Dermis microvascular lymphatic vessel endothelial cell (primary cell): ENCODE data around the gene NR6A1. TPM values are rescaled to one million over a fixed set of nuclear protein-coding genes. Genes with fewer than 3 reads are reported as not detected.

Experiments used
- DNase-seq, 2 donors: peaks; one replicate each; pipeline versions ENCODE4 v3.0.0 to v3.0.0-alpha.2; 2010; ENCODE audit warnings: low read depth in 2 of 2
- total RNA-seq: library from RNA; depleted of rRNA; stranded (reverse); fragments of >200 nt; gene quantifications from 2 replicates; pipeline ENCODE4 v1.2.1, GENCODE V29; 2014

The NR6A1 gene
- total RNA-seq, 1 donor from 2014 or later = 0.77 TPM

DNA sequence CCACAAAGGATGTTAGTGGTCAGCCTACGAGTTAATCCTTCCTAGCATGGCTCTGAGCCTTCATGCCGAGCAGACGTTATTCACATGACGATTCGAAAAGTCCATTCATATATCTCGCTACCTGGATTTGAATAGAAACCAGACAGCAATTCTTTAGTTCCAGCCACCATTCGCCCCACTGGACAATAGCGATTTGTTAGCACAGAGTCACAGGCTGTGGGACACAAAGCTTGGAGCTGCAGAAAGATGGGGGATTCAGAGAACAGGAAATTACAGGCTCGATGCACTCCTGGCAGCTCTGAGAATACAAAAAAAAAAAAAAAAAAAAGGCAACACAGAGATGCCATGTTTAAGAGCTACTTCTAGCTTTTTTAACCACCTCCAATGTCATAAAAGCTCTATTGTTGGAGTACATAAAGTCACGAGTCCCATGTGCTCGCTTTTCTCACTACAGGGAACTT is 110.7 kb downstream of the NR6A1 start:
- DNase-seq = peak; percentile 68 to 87

DNA sequence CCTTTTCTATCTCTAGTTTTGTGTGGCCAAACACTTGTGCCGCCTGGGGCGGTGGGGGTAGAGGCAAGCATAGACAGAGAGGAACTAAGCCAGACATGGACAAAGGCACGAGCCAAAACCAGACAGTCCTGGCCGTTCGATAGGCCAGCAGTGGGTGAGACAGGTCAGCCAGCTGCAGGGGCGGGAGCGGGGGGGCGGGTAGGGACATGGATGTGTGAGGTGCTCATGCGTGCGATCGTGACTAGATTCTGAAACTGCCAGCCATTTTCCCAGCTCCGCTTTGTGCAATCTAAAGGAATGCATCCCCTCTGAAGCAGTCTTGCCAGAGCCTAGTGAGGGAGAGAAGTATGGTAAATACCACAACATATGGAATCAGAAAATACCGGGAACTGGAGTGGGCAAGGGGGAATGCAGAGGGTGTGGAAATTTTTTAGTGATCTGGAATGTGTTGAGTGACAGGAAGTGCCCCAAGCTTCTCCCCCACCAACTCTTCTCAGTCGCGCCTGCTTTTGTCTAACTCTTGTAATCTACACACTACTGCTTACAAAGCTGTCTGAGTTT is 111.9 kb downstream of the NR6A1 start:
- DNase-seq = peak; percentile 89 to 95

DNA sequence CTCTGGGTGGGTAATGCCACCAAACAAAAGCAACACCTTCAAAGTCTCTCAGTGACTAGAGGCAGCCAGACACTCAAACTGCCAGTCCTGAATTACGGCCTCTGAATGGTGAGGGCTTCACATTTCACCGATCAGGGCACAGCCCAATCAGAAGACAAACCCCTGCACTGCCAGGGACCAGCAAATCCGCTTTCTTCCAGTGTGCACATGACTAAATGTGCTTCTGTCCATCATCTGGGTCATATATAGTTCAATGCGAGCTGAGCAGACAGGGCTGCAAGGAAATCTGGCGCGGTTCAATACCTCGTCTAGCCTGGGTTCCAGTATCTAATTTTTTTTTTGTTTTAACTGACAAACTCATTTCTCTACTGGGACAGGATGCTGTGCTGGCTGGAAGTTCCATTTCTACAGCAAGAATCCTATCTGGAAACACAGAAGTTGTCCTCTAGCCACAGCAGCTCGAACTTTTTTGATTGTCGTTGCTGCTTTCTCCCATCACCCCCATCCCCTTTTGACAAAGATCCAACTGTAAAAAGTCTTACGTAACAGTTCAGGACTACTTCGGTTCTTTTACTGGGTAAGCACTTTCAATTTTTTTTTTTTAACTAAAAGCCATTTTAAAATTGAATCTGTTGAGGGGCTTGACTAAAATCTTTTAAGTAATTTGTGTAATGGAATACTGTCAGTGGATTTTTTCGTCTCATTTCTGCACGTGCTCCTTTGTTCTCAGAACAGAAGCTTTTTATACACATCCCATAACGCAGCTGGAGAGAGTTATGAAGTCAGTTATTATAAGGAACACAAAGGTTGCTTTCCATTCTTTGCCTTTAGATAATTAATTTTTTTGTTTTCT is 112.7 kb downstream of the NR6A1 start:
- DNase-seq = peak; percentile 92 to 97

DNA sequence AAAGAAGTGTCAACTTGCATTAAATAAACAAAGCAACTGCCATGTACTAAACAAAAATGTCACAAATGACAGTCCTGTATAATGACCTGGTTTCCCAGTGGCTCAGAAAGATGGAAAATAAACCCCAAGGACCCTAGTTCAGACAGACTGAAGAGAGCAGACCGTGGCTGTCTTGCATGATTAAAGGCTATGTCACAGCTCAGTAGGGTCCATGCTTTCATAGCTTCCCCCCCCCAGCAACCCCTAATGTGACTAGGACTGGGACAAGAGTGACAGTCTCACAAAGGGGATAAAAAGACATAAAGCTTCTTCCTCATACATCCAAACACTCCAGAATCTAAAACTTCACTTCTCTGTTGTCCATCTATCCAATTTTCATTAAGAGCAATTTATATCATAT is 113.6 kb downstream of the NR6A1 start:
- no peak for DNase-seq

DNA sequence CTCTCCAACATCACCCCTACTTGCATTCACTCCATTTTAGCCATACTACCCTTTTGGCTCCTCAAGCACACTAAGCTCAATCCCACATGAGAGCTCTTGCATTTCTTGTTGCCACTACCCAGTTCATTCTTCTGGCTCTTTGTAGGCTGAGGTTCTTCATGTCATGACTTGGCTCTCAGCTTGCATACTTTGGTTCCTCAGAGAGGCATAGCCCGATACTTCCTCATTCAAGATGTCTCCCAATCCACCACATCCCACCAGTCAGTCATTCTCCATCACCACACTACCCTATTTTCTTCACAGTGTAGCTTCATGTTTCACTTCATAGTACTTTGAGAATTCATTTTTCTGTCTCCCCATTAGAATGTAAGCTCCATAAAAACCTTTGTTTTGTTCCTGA is 116.7 kb downstream of the NR6A1 start:
- no peak for DNase-seq

DNA sequence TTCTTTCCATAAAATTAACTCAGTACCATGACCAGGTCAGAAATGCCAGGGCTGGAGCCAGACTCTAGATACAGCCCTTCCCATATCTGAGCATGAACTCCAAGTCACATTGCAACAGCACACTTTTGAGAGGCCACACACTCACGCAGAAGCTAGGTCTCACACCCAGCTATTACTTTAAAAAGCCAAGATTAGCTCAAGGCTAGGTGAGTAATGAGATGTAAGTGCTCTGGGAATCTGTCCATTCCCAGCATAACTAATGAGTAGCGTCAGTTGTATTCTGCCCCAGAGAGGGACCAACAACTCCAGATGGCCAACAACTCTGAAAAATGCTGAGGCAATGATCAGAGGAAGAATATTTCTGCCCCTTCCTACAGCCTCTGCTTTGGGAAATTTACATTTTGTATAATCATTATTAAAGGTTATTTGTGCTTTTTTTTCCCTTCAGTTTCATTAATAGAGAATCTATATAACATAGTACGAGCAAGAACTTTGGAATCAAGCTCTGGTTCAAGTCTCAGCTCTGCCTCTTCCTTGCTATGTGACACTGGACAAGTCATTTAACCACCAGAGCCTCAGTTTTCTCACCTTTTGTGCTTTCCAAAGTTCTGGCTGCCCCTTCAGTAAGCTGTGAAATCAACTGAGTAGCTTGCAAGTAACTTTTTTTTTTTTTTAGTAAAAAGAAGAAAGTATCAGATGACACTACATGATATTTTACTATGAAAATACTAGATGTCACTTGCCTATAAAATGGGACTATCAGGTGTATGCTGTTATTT is 118.3 kb downstream of the NR6A1 start:
- no peak for DNase-seq

DNA sequence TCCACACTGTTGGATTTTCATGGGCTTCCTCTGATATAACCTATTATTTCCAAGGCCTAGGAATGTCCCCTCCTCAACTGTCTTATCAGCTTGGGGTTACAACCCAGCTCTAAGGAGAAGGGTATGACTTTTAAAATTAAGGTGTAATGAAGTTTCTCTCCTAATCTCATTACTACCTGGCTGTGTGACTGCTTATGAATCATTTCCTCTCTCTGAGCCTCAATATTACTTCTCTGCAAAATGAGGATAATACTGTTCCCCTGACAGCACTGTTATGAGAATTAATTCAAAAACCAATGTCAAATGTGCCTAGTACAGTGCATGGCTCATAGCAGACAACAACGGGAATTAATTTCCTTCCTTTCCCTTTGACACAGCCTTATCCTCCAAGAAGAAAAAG is 118.9 kb downstream of the NR6A1 start:
- DNase-seq = no peak

DNA sequence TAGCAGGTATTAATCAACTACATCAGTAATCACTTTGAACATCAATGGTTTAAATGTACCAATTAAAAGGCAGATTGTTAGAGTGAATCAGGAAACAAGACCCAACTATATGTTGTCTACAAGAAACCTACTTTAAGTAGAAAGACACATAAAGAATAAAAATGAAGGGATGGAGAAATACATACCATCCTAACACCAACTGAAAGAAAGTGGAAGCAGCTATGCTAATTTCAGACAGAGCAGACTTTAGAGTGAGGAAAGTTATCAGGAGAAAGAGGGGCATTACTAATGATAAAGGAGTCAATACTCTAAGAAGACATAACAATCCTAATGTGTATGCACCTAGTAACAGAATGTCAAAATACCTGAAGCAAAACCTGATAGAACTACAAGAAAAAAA is 125.8 kb downstream of the NR6A1 start:
- DNase-seq = no peak

DNA sequence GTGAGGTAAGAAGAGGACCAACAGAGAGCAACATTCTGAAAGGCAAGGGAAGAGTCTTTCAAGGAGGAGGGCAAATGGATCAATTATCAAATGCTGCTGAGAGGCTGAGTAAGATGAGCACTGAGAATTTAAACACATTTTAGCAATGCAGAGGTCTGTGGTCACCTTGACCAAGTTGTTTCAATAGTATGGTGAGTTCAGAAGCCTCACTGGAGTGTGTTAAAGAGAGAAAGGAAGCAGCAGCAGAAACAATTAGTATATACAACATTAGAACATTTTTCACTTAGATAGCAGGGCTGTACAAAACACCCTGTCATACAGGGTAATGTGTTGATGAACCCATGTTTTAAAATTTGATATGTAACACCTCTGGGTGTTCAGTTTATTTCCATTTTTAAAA is 131.5 kb downstream of the NR6A1 start:
- DNase-seq = no peak

DNA sequence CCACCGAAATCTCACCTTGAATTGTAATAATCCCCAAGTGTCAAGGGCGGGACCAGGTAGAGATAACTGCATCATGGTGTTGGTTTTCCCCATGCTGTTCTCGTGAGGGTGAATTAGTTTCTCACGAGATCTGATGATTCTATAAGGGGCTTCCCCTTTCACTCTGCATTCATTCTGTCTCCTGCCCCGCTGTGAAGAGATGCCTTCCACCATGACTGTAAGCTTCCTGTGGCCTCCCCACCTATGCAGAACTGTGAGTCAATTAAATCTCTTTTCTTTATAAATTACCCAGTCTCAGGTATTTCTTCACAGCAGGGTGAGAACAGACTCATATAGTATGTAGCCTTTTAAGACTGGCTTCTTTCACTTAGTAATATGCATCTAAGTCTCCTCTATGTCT is 135.8 kb downstream of the NR6A1 start:
- no peak for DNase-seq

DNA sequence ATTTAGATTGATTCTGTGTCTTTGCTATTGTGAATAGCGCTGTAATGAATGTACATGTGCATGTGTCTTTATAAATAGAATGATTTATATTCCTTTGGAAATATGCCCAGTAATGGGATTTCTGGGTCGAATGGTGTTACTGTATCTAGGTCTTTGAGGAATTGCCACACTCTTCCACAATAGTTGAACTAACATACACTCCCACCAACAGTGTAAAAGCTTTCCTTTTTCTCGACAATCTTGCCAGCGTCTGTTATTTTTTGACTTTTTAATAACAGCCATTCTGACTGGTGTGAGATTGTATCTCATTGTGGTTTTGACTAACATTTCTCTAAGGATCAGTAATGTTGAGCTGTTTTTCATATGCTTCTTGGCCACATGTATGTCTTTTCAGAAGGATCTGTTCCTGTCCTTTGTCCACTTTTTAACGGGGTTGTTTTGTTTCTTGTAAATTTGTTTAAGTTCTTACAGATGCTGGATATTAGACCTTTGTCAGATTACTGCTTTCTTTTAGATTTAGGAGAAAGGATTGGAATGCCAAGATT is 139.0 kb downstream of the NR6A1 start:
- DNase-seq = no peak

DNA sequence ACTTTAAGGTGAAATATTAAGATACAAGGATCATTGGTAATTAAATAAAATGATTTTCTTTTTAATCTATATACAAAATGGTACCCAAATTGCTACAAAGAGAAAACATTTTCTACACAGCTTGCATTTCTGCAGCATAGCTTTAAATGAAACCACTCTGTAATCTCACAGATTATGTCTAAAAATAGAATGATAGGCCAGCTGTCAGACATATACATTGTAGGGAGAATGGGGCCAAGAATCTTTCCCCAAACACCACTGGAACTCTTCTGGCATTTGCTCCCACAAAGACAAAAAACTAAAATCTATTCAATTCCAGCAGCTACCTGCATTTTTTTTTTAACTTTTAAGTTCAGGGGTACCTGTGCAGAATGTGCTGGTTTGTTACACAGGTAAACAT is 139.8 kb downstream of the NR6A1 start:
- no peak for DNase-seq

DNA sequence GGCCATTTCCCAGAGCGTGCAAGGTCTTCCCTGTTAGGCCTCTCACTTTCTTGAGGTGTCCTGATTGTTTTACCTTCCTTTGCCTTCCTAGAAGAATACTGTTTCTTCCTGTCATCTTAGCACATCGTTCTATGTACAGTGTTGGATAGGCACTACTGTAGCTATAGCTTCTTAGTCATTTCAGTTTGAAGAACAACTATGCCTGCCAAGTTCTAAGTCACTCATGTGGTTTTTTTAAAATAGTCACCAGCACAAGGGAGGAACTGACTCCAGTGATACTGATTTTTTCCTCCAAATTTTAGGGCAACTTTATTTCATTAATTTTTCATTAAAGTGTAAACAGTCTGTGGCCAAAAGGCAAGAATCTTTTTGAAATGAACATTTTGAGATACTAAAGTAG is 141.5 kb downstream of the NR6A1 start:
- DNase-seq = no peak

DNA sequence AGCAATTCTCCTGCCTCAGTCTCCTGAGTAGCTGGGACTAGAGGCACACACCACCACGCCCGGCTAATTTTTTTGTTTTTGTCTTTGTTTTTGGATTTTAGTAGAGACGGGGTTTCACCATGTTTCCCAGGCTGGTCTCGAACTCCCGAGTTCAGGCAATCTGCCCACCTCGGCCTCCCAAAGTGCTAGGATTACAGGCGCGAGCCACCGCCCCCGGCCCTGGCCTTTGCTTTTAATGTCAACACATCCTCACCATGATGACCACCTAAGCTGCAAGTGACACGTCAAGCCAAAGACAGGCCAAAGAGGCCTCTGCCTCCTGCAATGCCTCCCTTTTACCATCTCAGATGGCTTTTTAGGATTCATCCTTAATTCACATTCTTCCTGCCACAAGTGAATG is 142.4 kb downstream of the NR6A1 start:
- DNase-seq = no peak

DNA sequence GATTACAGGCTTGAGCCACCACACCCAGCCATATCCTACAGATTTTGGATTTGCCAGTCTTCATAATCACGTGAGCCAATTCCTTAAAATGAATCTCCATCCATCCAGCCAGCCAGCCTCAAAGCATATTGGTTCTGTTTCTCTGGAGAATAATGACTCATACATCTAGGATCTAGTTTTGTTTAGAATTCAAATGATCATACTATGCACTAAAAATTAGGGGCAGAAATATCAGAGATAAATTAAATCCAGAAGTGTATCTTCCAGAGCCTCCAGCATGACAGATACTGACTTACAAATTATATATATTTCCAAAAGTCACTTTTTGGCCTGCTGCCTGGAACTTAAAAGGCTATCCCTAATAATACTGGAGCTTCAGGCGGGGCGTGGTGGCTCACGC is 144.8 kb downstream of the NR6A1 start:
- no peak for DNase-seq

DNA sequence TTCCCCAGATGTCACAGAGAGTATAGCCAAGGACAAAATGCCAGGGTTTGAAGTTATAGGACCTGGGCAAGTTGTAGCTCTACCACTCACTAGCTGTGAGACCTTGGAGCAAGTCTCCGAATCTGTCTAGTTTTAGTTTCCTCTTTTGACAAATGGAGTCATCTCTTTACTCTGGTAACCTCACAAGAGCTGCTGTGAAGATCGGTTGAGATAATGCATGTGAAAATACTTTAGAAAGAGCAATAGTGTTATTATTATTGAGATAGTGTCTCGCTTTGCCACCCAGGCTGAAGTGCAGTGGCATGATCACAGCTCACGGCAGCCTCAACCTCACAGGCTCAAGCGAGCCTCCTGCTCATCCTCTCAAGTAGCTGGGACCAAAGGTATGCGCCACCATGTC is 146.0 kb downstream of the NR6A1 start:
- DNase-seq = no peak

DNA sequence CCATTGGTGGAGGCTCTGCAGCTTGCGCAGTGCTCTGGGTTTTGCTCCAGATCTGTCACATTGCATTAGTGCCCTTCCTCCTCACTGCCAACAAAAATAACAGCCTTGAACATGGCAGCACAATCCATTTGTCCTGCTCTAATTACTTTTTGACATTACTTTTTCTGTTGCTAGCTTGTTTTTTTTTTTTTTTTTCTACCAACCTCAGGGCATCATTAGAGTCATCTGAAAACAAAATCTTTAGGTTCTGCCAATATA is 146.4 kb downstream of the NR6A1 start:
- no peak for DNase-seq

DNA sequence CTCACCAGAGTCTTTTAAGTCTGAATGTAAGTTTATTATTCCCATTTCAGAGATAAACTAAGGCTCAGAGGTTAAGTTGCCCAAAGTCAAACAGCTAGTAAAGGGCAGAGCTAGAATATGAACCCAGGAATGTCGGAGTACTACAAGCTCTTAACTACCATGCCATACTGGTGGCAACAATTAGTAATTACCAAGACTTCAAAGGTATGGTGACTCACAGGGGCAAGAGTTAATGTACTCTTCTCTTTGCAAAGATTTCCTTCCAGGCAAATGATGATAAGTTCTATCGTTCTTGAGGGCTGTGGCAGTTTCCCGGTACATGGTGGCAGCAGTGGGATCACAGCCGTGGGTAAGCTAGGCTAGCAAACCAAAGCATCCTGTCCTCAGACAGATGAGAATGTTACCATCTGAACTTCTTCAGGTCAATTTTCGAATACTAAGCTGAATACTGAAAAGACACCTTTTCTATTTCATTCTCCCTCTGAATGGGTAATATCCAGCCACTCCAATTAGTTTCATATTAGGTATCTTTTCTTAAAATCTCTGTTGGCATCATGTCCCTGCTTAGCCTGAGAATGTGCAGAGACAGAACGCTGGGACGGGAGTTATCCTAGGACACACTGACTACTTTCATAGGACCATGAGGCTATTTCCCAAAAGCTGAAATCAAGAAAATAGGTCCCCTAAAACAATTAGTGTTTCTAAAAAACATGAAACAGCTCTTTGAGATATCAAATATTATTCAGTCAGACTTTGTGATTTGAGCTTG is 147.0 kb downstream of the NR6A1 start:
- DNase-seq = no peak

DNA sequence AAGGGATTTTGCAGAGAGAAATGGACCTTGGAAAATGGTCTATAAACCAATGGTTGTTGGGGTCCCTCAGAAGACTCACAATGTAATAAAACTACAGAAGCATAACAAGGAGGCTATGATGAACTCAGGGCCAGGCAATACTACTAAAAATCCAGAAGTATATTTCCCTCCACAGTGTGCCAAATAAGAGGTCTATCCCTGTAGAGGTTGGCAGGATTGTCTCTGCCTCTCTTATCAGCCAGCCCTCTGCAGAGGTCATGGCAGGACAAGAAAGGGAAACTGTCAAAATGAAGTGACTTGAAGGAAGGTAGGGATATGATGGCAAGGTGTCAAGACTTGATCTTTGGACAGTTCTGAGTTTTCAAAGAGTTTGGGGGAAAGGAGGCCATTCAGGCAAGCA is 148.2 kb downstream of the NR6A1 start:
- DNase-seq = no peak

DNA sequence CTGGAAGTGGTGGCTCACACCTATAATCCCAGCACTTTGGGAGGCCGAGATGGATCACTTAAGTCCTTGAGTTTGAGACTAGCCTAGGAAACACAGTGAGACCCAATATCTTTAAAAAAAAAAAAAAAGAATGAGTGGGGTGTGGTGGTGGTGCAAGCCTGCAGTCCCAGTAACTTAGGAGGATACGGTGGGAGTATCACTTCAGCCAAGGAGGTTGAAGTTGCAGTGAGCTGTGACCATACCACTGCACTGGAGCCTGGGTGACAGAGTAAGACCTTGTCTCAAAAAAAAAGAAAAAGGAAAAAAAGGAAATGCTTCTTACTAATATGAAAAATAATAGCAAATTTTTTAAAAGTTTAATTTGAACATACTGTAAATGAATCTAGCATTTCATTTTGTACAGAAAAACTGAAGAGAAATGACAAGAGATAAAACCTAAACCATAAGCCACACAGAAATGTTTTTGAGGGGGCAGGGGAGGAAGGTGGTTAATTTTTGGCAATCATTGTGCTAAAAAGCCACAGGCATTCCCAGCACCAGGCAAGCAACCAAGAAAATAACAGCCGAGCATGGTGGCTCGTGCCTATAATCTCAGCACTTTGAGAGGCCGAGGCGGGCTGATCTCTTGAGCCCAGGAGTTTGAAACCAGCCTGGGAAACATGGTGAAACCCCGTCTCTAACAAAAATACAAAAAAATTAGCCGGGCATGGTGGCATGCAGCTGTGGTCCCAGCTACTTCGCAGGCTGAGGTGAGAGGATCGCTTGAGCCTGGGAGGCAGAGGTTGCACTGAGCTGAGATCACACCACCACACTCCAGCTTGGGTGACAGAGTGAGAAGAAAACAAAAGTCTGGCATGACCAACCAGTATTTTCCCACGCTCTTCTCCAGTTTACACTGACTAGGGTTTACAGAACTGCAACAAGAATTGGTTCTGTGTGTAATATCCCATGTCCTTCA is 149.5 kb downstream of the NR6A1 start:
- no peak for DNase-seq

DNA sequence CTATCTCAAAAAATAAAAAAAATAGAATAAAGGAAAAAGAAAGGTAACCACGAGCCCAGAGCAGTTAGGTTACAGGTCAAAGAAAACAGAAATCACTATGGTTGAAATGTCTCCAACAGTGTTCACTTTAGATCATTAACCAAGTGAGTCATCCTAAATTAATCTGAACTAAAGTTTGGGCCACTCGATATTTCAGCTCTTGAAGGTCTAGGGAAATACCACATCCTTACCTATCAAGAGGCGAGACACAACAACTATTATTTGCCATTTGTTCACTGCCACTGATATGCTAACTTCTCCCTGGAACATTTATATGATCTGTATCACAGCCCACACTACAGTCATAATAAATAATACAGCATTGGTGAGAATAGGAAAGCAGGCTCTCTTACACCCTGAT is 152.6 kb downstream of the NR6A1 start:
- DNase-seq = no peak
